ENCODE measurements around the gene GAREM2.
"Not testable (repeated sequence)": the region's sequence is repeated elsewhere in the genome, so short reads cannot be mapped to it uniquely, and the experiment has no call there.

GAREM2 gene

DNA sequence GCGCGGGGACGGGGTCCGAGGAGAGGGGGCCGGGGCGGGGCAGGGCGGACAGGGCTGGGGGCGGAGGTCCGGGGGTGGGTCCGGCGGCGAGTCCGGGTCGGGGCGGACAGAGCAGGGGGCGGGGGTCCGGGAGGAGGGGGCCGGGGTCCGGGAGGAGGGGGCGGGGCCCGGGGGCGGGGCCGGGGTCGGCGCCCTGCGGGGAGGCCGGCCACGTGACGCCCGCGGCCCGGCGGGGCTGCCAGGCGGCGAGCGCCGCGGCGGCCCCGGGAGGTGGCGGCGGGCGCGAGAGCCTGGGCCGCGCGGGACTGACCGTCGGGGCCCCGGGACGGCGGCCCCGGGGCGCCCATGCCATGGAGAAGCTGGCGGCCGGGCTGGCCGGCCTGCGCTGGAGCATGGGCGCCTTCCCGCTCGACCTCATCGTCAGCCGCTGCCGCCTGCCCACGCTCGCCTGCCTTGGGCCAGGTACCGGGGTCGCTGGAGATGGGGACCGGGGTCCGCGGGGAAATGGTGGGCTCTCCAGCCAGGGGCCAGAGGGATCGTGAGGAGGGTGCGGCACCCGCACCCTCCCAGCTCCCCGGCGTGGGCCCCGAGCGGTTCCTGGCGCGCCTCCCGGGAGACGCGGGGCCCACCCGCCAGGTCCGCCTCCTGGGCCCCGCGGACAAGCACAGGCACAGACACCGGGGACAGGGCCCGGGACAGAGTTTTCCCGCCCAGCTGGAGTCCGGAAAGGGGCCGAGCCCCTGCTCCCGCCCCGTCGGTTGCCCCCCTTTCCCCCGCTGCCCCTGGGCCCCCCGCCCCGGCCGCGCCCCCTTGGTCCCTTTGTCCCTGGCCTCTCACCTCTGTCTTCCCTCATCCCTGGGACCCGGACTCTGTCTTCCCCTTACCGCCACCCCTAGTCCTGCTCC, at the start of gene GAREM2:
Gene GAREM2, plus strand, starts transcription at position 218 of the 905 bp plus-strand sequence. Its CDS starts 133 bp downstream, at position 351.
- no peak for DNase-seq

DNA sequence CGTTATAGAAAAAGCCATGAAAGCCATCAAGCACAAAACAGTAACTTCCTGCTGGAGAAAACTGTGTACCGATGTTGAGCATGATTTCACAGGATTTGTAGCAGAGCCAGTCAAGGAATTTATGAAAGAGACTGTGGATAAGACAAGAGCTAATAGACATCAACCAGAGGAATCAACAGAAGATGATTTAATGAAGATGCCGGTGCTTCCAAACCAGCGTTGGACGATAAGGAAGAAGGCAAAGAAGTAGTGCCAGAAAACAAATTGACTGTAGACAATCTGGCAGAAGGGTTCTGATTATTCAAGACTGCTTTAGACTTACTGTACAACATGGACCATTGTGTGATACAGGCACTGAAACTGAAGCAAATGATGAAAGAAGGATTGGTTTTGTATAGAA, 49.5 kb upstream of the GAREM2 start:
- no peak for DNase-seq

DNA sequence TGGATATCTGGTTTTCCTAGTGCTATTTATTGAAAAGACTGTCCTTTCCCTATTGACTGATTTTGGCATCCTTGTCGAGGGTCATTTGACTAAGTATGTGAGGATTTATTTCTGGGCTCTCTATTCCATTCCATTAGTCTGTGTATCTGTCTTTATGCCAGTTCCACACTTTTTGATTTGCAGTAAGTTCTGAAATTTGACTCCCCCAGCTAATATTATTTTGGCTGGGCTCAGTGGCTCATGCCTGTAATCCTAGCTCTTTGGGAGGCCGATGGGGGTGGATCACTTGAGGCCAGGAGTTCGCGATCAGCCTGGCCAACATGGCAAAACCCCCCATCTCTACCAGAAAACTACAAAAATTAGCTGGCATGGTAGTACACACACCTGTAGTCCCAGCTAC, 46.8 kb upstream of the GAREM2 start:
- no peak for DNase-seq

DNA sequence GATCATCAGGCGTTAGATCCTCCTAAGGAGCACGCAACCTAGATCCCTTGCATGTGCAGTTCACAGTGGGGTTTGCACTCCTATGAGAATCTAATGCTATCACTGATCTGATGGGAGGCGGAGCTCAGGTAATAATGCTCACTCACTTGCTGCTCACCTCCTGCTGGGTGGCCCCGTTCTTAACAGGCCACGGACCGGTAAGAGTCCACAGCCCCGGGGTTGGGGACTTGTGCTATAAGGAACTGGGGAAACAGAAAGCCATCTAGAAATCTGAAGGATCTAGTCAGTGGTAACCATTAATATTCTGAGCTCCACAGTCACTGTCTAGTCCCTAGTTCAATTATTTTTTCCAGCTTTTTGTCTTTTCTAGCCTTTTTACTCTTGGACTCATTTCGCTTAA, 44.7 kb upstream of the GAREM2 start:
- DNase-seq = no peak

DNA sequence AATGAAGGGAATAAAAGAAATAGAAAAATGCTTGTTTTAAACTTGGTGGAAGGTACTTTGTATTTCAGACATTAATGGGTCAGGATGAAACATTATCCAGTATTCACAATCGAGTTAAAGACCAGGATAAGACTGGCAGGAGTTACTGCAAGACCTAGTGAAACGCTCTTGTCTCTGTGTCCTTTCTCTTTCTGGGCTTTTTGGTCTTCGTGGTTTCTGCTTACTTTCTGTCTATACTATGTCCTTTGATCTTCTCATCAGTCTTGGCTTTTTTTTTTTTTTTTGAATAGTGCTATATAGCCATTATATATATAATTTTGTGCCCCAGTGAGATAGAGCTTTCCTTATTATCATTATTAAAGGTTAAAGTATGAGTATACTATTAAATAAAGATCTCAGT, 42.1 kb upstream of the GAREM2 start:
- DNase-seq = no peak

DNA sequence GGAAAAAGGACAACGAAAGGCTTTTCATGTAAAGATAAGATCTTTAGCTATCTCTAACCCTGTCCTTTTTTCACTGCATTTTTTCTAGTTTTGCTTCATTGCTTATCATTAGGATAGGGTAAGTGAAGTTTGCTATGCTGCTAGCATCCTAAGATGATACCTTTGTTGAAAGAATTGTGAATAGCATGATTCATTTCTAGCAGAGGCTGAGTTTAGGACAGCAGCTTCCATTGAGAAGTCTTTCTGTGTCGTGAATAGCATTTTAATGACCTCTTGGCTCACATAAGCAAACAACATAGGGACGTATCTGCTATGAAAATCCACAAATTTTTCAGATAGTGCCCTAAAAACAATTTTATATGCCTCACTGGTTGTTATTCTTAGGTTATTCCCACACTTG, 36.4 kb upstream of the GAREM2 start:
- no peak for DNase-seq

DNA sequence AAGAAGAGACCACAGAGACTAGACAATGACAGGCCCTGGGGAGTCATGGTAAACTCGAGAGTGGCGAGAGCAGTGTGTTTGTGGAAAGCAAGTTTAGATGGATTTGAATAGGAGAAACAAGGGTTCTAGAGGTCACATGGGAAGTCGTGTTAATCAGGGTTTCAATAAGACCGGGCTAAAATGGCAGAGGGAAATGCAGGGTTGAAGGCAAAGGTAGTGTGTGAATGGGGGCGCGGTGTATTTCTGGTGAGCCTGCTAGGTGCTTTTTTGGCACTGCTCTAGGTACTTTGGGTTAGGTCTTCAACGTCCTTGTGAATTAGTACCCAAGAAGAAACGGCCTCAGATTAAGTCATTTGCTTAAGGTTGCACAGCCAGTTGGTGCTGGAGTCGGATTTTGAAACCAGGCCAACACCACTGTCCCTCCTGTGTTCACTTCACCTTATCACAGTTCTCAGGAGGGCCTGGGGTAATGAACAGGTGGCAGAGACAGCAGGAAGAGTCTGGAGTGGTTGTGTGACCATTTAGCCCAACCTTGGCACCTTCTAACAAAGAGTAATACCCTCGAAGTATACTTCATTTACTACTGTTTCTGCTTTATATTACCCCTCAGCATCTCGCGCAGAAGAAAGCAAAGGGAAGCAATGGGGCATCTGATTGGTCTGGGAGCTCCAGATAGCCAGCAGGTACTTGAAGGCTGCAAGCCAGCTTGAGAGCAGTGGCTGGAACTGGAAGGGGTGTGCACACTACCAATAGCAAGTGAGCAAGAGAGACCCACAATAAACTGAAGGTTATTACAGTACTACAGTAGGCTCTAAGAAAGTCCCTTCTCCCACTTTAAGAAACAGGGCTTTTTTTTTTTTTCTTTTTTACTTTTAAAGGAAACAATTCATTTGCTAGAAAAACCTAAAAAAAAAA, 33.4 kb upstream of the GAREM2 start:
- no peak for DNase-seq

DNA sequence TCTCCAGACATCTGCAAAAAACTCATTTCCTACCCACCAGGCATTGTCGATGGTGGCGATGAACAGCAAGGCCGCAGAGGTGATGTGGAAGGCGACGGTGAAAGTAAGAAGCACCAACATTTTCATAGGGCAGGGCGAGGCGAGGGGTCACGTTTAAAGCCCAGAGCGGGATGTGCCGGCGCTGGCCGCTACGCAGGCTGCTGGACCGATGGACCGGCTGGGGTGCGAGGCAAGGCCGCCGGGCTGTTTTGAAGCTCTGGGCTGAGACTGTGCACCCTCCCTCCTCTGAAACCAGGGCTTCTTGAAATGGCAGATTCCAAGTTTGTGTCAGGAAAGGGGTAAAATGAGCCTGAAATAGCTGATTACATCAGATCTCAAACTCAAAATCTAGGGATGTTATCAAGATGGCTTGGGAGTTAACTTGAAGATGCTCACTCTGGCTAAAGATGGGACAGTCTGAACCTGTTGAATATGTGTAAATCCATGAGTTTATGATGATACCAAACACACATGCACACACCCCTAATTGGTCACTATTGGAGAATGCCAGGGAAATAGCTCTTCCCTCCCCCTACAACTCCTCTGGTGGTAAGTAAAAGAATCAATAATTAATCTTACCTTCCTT, 31.6 kb upstream of the GAREM2 start:
- DNase-seq = no peak

DNA sequence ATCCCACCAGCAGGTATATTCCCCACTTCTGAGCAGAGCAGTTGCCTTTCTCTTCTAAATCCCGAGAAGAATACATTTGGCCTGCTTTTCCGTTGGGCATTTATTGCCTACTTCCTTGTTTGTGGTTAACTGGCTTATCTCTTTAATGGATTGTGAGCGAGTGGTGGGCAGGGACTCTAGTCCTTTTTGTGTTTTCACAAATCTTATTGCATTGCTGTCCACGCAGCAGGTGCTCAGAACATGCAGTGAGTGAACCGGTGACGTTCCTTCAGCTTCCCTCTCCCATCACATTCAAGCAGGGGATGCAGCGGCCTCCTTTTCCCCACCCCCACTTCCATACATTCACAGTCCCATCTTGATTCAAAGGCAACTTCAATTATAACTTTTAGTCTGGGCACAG, 28.9 kb upstream of the GAREM2 start:
- DNase-seq = no peak

DNA sequence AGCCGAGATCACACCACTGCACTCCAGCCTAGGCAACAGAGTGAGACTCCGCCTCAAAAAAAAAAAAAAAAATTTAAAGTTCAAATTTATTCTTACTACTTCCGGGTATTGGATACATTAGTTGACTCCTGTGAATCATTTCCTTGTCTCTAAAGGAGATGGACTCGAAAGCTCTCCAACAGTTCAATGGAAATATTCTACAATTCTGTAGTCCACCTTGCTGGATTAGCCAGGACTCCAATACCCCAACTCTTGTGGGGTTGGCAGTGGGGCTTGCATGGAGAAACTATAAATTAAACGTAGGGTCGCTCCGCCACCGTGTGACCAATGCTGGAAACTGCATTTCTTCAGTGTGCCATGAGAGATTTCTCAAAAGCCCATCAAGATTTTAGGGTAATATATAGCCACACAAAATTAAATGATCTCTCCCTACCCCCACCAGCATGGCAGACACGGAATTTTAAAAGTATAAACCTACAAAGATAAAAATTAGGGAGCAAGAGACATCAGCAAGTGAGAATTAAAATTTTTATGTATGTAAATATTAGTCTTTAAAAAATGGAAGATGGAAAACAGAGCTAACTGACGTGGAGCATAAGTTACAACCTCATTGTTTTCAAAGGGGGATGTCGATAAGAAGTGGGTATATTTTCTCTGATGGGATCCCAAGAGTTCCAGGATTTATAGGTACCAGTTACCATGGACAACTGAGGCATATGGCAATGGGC, 27.8 kb upstream of the GAREM2 start:
- peak; percentile 68 for DNase-seq

DNA sequence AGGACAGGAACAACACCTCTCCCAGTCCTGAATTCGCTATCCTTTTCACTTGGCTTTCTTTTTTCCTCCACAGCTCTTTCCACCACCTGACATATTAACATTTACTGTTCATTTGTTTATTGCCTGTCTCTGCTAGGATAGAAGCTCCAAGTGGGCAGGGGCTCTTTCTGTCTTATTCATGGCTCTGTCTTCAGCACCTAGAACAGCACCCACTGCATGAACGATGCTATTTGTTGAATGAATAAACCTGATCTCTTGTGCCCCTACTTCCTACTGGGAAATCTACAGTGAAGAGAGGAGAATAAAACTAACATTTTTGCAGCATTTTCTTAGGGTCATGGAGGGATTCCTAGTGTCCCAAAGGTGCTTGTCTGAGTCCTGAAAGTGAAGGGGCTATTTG, 24.4 kb upstream of the GAREM2 start:
- no peak for DNase-seq

DNA sequence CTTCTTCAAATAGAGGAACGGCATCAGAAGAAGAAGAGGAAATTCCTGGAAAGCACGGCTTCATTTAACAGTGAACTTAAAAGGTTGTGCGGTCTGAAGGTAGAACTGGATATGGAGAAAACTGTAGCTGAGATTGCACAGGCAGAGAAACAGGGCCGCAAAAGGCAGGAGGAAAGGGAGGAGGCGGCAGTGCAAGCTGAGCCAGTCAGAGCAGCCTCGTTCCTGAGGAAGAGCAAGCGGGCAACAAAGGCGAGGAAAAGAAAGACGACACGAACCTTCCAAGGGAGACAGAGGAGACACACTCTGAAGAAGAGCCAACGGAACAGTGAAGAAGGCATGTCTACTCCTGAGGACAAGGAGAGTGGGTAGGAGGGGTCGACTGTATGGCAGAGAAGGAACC, 22.6 kb upstream of the GAREM2 start:
- no peak for DNase-seq

DNA sequence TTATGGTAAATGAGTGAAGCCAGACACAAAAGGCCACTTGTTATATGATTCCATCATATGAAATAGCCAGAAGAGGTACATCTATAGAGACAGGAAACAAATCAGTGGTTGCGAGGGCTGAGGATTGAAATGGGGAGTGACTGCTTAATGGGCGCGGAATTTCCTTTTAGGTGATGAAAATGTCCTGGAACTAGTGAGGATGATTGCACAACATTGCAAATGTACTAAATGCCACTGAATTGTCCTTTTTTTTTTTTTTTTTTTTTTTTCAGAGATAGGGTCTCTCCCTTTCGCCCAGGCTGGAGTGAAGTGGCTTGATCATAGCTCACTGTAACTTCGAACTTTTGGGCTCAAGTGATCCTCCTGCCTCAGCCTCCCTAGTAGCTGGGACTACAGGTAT, 15.3 kb upstream of the GAREM2 start:
- no peak for DNase-seq

DNA sequence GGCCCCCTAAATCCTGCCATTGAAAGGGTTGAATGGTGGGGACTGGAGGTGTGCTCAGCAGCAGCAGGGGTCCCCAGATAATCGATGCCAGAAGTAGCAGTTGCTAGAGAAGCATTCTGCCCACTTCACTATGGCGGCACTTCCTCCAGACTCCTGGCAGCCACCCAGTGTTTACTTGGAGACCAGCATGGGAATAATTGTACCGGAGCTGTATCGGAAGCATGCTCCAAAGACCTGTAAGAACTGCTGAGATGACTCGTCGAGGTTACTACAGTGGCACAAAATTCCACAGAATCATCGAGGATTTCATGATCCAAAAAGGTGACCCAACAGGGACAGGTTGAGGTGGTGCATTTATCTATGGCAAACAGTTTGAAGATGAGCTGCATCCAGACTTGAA, 11.0 kb upstream of the GAREM2 start:
- no peak for DNase-seq

DNA sequence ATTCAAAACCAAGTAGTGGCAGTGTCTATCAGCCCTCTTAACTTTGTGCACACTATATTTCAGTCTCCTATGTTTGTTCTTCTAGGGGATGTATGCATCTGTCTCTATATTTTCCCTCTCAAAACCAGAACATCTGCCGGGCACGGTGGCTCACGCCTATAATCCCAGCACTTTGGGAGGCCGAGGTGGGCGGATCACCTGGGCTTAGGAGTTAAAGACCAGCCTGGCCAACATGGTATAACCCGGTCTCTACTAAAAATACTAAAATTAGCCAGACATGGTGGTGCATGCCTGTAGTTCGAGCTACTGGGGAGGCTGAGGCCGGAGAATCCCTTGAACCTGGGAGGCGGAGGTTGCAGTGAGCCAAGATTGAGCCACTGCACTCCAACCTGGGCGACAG, 9.9 kb upstream of the GAREM2 start:
- no peak for DNase-seq

DNA sequence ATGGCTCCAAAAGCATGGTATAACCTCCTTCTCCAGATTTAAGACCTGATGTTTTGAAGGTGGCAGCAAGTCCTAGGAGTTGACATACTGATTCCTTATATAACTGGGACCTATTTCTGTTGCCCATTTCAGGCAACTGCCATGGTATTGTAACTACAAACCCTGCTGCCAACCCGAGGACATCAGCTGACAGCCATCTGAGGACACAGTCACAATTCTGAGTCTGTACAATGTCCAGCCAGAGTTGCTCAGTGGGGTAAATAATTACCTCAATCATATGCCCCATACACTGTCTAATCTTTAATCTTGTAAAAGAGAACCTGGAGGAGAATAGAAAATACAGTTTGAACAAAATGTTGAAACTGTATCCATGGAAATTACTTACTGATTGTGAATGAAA, 8.7 kb upstream of the GAREM2 start:
- no peak for DNase-seq

DNA sequence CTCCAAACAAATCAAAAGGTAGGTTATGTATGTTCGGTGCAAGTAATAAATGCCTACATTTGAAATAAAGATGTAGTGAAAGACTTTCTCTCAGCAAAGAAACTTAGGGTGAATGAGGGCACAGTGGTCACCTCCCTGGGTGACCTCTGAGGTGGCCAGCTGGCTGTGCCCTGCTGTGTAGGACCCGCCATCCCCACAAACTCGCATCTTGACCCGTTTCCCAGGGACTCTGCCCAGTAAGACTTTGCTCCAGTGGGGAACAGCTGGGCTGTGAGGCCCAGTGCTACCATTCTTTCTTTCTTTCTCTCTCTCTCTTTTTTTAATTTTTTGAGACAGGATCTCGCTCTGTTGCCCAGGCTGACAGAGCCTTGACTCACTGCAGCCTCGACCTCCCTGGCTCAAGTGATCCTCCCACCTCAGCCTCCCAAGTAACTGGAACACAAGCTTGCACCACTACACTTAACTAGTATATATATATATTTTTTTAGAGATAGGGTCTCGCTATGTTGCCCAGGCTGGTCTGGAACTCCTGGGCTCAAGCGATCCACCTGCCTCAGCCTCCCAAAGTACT, 8.2 kb upstream of the GAREM2 start:
- no peak for DNase-seq

DNA sequence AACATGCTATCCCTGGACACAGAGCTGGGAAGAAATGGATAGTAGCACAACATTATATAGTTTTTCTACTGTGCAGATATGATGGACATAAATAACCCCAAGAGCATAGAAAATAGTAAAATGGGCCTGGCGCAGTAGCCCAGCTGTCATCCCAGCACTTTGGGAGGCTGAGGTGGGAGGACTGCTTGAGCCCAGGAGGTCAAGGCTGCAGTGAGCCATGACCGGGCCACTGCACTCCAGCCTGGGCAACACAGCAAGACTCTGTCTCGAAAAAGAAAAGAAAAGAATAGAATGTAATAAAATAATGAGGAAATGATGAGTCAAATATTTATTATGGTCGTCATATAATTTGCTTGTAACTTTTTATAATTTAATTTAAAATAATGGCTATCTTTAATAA, 7.5 kb upstream of the GAREM2 start:
- no peak for DNase-seq

DNA sequence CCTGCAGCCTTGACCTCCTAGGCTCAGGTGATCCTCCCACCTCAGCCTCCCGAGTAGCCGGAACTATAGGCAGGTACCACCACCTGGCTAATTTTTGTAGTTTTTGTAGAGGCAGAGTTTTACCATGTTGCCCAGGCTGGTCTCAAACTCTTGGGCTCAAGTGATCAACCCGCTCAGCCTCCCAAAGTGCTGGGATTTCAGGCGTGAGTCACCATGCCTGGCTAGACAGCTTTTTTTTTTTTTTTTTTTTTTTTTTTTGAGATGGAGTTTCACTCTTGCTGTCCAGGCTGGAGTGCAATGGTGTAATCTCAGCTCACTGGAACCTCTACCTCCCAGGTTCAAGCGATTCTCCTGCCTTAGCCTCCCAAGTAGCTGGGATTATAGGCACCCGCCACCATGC, 6.3 kb upstream of the GAREM2 start:
- not testable (repeated sequence) for DNase-seq

DNA sequence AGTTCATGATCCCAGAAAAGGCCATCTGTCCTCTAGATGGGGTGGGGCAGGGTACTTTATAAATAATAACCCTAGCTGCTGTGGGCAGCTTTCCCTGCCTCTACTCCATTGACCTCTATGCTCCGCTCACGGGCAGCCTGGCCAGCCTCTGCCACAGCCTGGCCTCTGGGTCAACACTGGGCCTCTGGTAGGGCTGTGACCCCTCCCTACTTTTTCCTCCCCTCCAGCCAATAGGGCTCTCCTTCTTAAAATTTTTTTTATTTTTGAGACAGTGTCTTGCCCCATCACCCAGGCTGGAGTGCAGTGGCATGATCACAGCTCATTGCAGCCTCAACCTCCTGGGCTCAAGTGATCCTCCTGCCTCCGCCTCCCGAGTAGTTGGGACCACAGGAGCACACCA, 4.1 kb upstream of the GAREM2 start:
- no peak for DNase-seq

DNA sequence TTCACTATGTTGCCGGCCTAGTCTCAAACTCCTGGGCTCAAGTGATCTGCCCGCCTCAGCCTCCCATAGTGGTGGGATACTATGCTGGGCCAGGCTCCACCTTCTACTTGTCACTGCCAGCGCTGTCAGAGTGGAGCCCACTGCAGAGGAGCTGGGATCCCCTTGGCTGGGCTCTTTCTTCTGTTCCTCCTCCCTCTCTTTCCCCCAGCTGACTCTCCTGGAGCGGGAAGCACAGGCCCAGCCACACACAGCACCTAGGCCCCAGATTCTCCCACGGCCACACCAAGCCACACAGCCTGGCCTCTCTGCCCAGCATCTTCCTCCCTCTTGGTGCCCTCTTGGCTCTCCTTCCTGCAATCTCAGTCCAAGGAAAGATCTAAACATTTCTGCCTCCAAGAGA, 3.7 kb upstream of the GAREM2 start:
- no peak for DNase-seq

DNA sequence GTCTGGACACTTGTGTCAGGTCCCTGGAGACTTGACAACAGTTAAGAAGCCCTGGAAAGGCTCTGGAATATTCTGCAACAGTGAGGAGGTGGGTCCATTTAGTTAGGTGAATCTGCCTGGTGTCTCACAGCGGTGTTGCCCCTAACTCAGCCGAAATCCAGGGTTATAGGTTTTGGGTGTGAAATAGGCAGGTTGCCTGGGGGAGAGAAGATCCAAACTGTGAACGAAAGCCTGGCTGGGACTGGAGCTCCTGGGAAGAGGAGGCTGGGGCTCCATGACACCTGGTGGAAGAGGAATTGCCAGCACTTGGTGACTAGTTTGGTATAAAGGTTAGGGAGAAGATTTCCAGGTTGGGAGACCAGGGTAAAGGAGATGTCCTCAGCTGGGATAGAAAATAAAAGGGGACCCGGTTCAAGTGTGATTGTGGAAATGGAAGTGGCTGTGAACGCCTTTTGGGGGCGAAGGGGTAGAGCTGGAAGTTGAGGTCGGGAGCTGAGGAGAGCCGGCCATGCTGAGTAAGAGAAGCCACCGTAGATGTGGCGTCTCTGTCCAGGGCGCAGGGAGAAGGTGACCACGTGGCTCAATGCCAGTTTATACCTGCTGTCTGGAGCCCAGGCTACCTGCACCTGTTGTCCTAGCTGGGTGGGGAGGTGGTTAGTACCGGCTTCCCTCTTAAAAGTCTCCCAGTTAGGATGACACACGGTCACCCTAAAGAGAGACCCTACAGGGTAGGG, 3.0 kb upstream of the GAREM2 start:
- no peak for DNase-seq
